ENCODE measurements around the gene NCS1. TPM values are rescaled to one million over a fixed set of nuclear protein-coding genes. Genes with fewer than 3 reads are reported as not detected.

The NCS1 gene
- total RNA-seq, 2 experiments from 2014 or later = 19.2 to 21.8 TPM

GRCh38 chr9:130187523-130187846 lies 15.3 kb downstream of the NCS1 start:
- POLR2A ChIA-PET = interaction anchor here (0.7 kb wide), 1 partner anchor 13 kb away, joined by 3 read pairs; no protein-coding TSS in a partner anchor
- CTCF ChIA-PET = no interaction called here

- ChIA-PET POLR2A (interaction anchor here (0.5 kb wide), 1 partner anchor 293 kb away, joined by 3 read pairs; no protein-coding TSS in a partner anchor), CTCF (no interaction called here)
Observed at GRCh38 chr9:130188860-130189481, 16.8 kb downstream of the NCS1 start.

GRCh38 chr9:130189840-130190239 lies 17.6 kb downstream of the NCS1 start:
- ChIA-PET CTCF (no interaction called here), POLR2A (no interaction called here)

GRCh38 chr9:130191068-130191748 lies 19.0 kb downstream of the NCS1 start:
- POLR2A ChIA-PET = no interaction called here
- CTCF ChIA-PET = no interaction called here

- ChIA-PET POLR2A (no interaction called here), CTCF (no interaction called here)
Observed at GRCh38 chr9:130191749-130192120, 19.5 kb downstream of the NCS1 start.

- POLR2A ChIA-PET = no interaction called here
Observed at GRCh38 chr9:130192382-130192999, 20.3 kb downstream of the NCS1 start.

GRCh38 chr9:130193103-130193502 lies 20.9 kb downstream of the NCS1 start:
- POLR2A ChIA-PET = no interaction called here
- CTCF ChIA-PET = interaction anchor here (1.0 kb wide), 1 partner anchor 25 kb away, joined by 3 read pairs; no protein-coding TSS in a partner anchor

More at GRCh38 chr9:130192382-130192999, 20.3 kb downstream of the NCS1 start:
- CTCF ChIA-PET = interaction anchor here (0.6 kb wide), 1 partner anchor 175 kb away, joined by 3 read pairs; no protein-coding TSS in a partner anchor

GRCh38 chr9:130193531-130194377 lies 21.6 kb downstream of the NCS1 start:
- POLR2A ChIA-PET = no interaction called here
- CTCF ChIA-PET = interaction anchor here (1.0 kb wide), 1 partner anchor 26 kb away, joined by 3 read pairs; no protein-coding TSS in a partner anchor

- ChIA-PET POLR2A (no interaction called here), CTCF (no interaction called here)
Observed at GRCh38 chr9:130194378-130194932, 22.3 kb downstream of the NCS1 start.

- CTCF ChIA-PET = no interaction called here
- POLR2A ChIA-PET = no interaction called here
Observed at GRCh38 chr9:130195638-130196037, 23.4 kb downstream of the NCS1 start.

GRCh38 chr9:130196643-130197042 lies 24.4 kb downstream of the NCS1 start:
- CTCF ChIA-PET = no interaction called here
- POLR2A ChIA-PET = no interaction called here

- ChIA-PET CTCF (no interaction called here), POLR2A (no interaction called here)
Observed at GRCh38 chr9:130197386-130197785, 25.2 kb downstream of the NCS1 start.

GRCh38 chr9:130197888-130198287 lies 25.7 kb downstream of the NCS1 start:
- CTCF ChIA-PET = no interaction called here
- POLR2A ChIA-PET = no interaction called here

GRCh38 chr9:130198501-130199179 lies 26.4 kb downstream of the NCS1 start:
- POLR2A ChIA-PET = no interaction called here
- CTCF ChIA-PET = no interaction called here

GRCh38 chr9:130199605-130200004 lies 27.4 kb downstream of the NCS1 start:
- POLR2A ChIA-PET = no interaction called here
- CTCF ChIA-PET = no interaction called here

- POLR2A ChIA-PET = no interaction called here
- CTCF ChIA-PET = no interaction called here
Observed at GRCh38 chr9:130200038-130200849, 28.0 kb downstream of the NCS1 start.

- CTCF ChIA-PET = no interaction called here
- POLR2A ChIA-PET = no interaction called here
Observed at GRCh38 chr9:130201399-130201873, 29.2 kb downstream of the NCS1 start.

GRCh38 chr9:130201974-130202373 lies 29.8 kb downstream of the NCS1 start:
- CTCF ChIA-PET = no interaction called here
- POLR2A ChIA-PET = no interaction called here

- CTCF ChIA-PET = no interaction called here
- POLR2A ChIA-PET = interaction anchor here (0.6 kb wide), 1 partner anchor 481 kb away, joined by 4 read pairs; no protein-coding TSS in a partner anchor
Observed at GRCh38 chr9:130204341-130204740, 32.1 kb downstream of the NCS1 start.

Measured in activated CD8-positive, alpha-beta memory T cell treated with anti-CD3 and anti-CD28 coated beads for 36 hours (primary cell).